Measurements from ENCODE around the gene NIF3L1. TPM values are rescaled to one million over a fixed set of nuclear protein-coding genes. Genes with fewer than 3 reads are reported as not detected.

Gene NIF3L1
- total and polyA plus RNA-seq, 2 of the 8 experiments (the other 6 are each of a cell fraction or from before 2014, with no cell fraction given): 63.4 to 126 TPM

GRCh38 chr2:200864176-200865034 lies 24.8 kb upstream of the NIF3L1 start, which contains the start of gene CLK1:
Gene CLK1, minus strand, starts transcription at chr2:200864658. Its CDS starts 2,796 bp downstream, at chr2:200861862.
- peak within 1 kb of the TSS; percentile 97 for H3K56ac ChIP-seq (replicated peaks; ENCODE audit: insufficient read length, low read depth, low read length)
- no peaks in the 10 kb centered on the region; a peak in 1 of 7 replicates for H3K27me3 ChIP-seq (replicated peaks in 1 of 4; ENCODE audit: control insufficient read depth in 3 of 4, extremely low read depth in 1 of 4, insufficient read depth in 3 of 4, low read length in 3 of 4)
- no peak within 1 kb of the TSS for H2BK20ac ChIP-seq (ENCODE audit: low read length)
- peak within 1 kb of the TSS; percentile 99 for H4K8ac ChIP-seq (ENCODE audit: extremely low read depth, insufficient read depth, low read length)
- peak within 1 kb of the TSS; percentile 90 for H3K4me2 ChIP-seq (ENCODE audit: insufficient read depth in 1 of 2, low read depth in 2 of 2, low read length in 2 of 2)
- H4K20me1 ChIP-seq (replicated peaks in 1 of 2; ENCODE audit: control insufficient read depth in 1 of 2, insufficient read depth in 2 of 2, low read length in 2 of 2): peaks cover 0 to 4% of the 10 kb centered on the region in 2 experiments
- no peak for FAIRE-seq
- peak within 1 kb of the TSS; percentile 95 for H3K27ac ChIP-seq (ENCODE audit: low read depth, low read length)
- CTCF ChIA-PET (ENCODE audit: partially characterized antibody): interaction anchor here (0.9 to 1.3 kb wide), 4 partner anchors 19 to 294 kb away, joined by 3 to 4 read pairs (median 4); no protein-coding TSS in a partner anchor
- POLR2A ChIA-PET (ENCODE audit: partially characterized antibody): interaction anchor here (0.6 to 3.0 kb wide), 29 partner anchors 9 to 1351 kb away, joined by 3 to 53 read pairs (median 5); partner anchors contain the start of genes BZW1, NIF3L1, PPIL3 and SGO2
- peak within 1 kb of the TSS; percentile 72 for H2BK120ac ChIP-seq (replicated peaks; ENCODE audit: low read depth, low read length)
- peak within 1 kb of the TSS; percentile 95 for H2AK5ac ChIP-seq (ENCODE audit: low read depth, low read length)
- DNase-seq (ENCODE audit: low read depth in 1 of 2, low spot score in 2 of 2): peak in 1 of 2 experiments; percentile 89
- peaks cover 6% of the 10 kb centered on the region; the same call in 1 of the 2 replicates for H3K23me2 ChIP-seq (ENCODE audit: low read depth, low read length)
- no peaks in the 10 kb centered on the region for H3K9me3 ChIP-seq (ENCODE audit: insufficient read depth in 2 of 2, low read depth in 1 of 2, low read length in 1 of 2)
- H3K4me1 ChIP-seq (replicated peaks in 1 of 4; ENCODE audit: control insufficient read depth in 3 of 4, insufficient read depth in 4 of 4, low read length in 3 of 4): peaks cover 0 to 5% (median 0%) of the 10 kb centered on the region in 4 experiments; a peak in 1 of 7 replicates
- peak within 1 kb of the TSS; percentile 98 for H2BK5ac ChIP-seq (ENCODE audit: low read depth, low read length)
- H3K9ac ChIP-seq (replicated peaks in 1 of 4; ENCODE audit: extremely low read depth in 1 of 4, low read depth in 3 of 4, low read length in 3 of 4): peak within 1 kb of the TSS; percentile 96 to 97 (median 96)
- H3K18ac ChIP-seq (ENCODE audit: extremely low read depth, low read length): peak within 1 kb of the TSS; percentile 84
- peak within 1 kb of the TSS; percentile 94 for H3K4ac ChIP-seq (replicated peaks; ENCODE audit: insufficient read length, low read depth, low read length)
- H3K79me1 ChIP-seq (ENCODE audit: low read depth, low read length): no peaks in the 10 kb centered on the region; the same call in 1 of the 2 replicates
- WGBS, 2 experiments (ENCODE audit: extremely low coverage in 1 of 2, insufficient coverage in 1 of 2, insufficient read length in 1 of 2, insufficient replicate concordance in 2 of 2, low coverage in 1 of 2, low lambda C conversion rate in 2 of 2, missing lambda C conversion rate in 1 of 2): 4% methylated on average over 75 of the region's 89 CpGs; no CpG with 5 or more reads in 1 of the 2 experiments
- H2BK15ac ChIP-seq (ENCODE audit: low read length): peak within 1 kb of the TSS; percentile 5; the same call in 1 of the 2 replicates
- H3K4me3 ChIP-seq (ENCODE audit: extremely low read depth in 1 of 4, insufficient read depth in 2 of 4, low read depth in 3 of 4, low read length in 4 of 4): peak within 1 kb of the TSS; percentile 87 to 99 (median 94)
- H2BK12ac ChIP-seq (ENCODE audit: low read depth, low read length): peak within 1 kb of the TSS; percentile 46; the same call in 1 of the 2 replicates
- peak within 1 kb of the TSS; percentile 61 for H4K91ac ChIP-seq (replicated peaks; ENCODE audit: insufficient read length, low read length)
- H3K36me3 ChIP-seq (ENCODE audit: control insufficient read depth in 2 of 4, insufficient read depth in 4 of 4, low read length in 3 of 4): peaks cover 0 to 20% (median 7%) of the 10 kb centered on the region in 4 experiments; a peak in 5 of 8 replicates
- H3K79me2 ChIP-seq (ENCODE audit: control insufficient read depth in 1 of 2, insufficient read depth in 2 of 2, low read length in 2 of 2): peaks cover 21 to 46% of the 10 kb centered on the region in 2 experiments
- H2AFZ ChIP-seq (ENCODE audit: low read length): peak within 1 kb of the TSS; percentile 81
- H3K23ac ChIP-seq (ENCODE audit: insufficient read length): no peak within 1 kb of the TSS
- H4K5ac ChIP-seq (ENCODE audit: insufficient read length, low read depth, low read length): peak within 1 kb of the TSS; percentile 96
- no peak within 1 kb of the TSS for H3K14ac ChIP-seq (ENCODE audit: insufficient read length)
- TF ChIP-seq CHD2 (IDR thresholded peaks at IDR 0.05; ENCODE audit: low read length) (no peak), TCF12 (IDR thresholded peaks at IDR 0.05; ENCODE audit: low read depth, low read length) (no peak), YY1 (IDR thresholded peaks at IDR 0.05; ENCODE audit: low read depth, low read length) (peak; percentile 99), POLR2AphosphoS5 (IDR thresholded peaks at IDR 0.05; ENCODE audit: low read depth, low read length) (peak; percentile 99), HDAC2 (IDR thresholded peaks at IDR 0.05; ENCODE audit: borderline replicate concordance in 1 of 2, low read depth in 2 of 2, low read length in 2 of 2) (peak; percentile 91 to 97; a peak in 2 of 4 replicates), EGR1 (IDR thresholded peaks at IDR 0.05; ENCODE audit: borderline replicate concordance, low read depth, low read length) (no peak; the same call in 1 of the 2 replicates), RBBP5 (IDR thresholded peaks at IDR 0.05; ENCODE audit: borderline replicate concordance, low read depth, low read length) (peak; percentile 85; the same call in 1 of the 2 replicates), RNF2 (IDR thresholded peaks at IDR 0.05; ENCODE audit: borderline replicate concordance, low read depth, low read length, missing control alignments, poor library complexity, severe bottlenecking) (no peak), RFX5 (IDR thresholded peaks at IDR 0.05; ENCODE audit: borderline replicate concordance, low read depth, low read length) (no peak), BACH1 (IDR thresholded peaks at IDR 0.05; ENCODE audit: low read length) (peak; percentile 75)
